Stimulated activated CD4-positive, alpha-beta T cell treated with anti-CD3 and anti-CD28 coated beads, Interleukin-1b, Interleukin-23, amount 100 ng/mL, for 24 hours (primary cell): ENCODE measurements around the gene CTNNA2.

ENCODE experiments used
- DNase-seq, 4 experiments: peaks; one replicate each; pipeline ENCODE4 v3.0.0-alpha.2; 2020; ENCODE audit warnings: low read depth in 4 of 4, low spot score in 1 of 4

The CTNNA2 gene

DNA sequence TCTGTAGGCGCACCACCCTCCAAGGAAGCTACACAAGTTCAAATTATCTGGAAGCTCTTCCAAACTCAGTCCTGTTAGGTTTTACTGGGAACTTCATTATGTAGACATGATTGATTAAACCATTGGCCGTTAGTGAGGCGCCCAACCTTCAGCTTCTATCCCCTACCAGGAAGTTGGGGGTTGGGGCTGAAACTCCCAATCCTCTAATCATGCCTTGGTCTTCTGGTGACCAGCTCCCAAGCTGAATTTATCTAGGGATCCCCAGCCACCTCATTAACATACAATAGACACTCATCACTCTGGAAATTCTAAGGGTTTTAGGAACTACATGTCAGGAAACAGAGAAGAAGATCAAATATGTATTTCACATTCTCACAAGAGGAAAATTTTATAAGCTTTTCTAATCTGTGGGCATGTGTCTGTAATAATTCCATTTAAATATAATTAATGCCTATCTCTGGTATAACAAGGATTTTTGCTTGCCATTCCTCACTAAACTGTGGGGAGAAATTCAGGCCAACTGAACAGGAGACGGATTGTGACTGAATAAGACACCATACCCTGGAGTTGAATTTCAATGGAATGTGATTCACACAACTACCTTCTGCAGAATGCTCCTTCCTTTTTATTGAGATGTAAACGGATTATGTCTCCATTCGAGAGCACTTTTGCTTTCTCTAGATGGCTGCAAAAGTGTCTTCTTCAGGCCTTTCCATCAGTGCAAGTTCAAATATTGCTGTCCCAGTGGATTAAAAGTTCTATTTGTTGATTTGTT, 463.1 kb downstream of the CTNNA2 start:
- DNase-seq = no peak

DNA sequence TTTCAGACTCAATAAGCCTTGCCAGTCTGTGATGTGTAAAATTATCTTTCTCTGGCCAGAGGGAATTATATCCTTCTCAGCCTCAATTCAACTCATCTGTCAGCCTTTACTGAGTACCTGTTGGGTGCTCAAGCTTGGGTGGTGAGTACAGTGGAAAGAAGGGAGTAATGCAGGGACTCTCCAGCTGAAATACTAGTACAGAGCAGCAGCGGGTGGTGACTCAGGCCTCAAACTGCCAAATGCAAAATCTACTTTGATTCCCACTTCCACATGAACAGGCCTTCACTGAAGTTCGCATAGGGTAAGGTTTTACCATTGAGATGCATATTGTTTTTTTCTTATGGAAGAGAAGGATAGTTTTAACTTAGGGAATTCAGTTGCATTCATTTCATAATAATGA, 464.9 kb downstream of the CTNNA2 start:
- DNase-seq = no peak

DNA sequence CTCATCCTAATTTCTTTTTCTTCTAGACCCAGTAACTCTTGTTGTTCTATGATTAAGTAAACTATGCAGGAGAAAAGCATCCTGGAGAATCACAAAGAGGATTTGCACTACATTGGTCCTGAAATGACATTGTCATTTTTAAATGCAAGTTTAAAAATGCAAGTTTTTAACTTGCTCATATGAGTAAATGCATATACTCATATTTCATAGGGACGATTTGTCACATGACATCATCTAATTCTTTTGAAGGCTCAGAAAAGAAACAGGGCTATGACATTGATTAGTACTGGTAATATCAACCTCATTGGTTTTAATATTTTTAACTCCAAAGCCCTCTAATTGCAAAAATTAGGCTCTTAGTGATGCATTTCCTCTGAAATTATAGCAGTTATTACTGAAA, 467.3 kb downstream of the CTNNA2 start:
- DNase-seq = no peak

DNA sequence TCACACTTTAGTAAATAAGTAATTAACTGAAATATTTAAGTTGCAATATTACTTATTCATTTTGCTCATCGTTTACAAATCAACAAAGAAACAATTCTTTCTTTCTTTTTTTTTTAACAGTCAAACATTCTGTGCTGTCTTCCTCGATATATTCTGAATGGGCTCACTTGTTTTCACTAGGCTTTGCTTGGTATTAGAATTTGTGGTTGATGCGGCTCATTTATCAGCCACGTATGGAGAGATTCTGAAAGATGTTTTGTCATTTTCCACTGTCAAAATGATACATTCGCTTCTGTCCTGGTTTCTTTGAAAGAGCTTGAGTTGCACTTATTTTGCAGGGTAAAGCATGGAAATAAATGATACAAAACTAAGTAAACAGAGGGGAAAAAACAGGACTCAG, 468.0 kb downstream of the CTNNA2 start:
- no peak for DNase-seq

DNA sequence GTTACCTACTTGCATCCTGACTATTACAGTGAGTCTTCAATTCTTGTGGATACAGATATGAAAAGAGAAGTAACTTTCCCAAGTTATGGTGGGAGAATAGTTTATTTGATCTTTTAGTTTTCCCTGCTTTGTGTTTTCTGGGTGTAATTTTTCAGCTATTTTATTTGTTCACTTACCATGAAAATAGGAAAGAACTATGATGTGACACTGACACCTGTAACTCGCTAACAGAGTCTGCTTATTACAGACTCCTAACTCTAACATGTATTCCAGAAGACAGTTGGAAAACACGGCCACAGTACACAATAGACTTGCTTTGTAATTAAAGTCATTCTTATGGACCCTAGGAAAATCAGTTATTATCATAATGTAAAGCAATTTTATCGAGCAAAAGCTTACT, 468.5 kb downstream of the CTNNA2 start:
- DNase-seq = no peak

DNA sequence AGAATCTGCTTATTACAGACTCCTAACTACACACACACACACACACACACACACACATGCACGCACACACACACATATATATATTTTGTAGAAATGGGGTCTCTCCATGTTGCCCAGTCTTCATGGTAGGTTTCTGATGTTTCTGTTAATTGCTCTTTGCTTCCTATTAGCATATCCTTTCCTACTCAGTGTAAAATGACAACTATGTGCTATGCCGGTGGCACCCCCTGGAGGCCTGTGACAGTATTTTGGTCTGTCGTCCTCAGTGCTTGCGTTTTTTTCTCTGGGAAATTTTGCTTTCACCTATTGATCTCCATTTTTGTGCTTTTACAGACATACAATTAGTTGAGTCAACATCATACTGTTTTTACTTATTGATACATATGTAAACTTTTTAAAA, 469.6 kb downstream of the CTNNA2 start:
- no peak for DNase-seq

DNA sequence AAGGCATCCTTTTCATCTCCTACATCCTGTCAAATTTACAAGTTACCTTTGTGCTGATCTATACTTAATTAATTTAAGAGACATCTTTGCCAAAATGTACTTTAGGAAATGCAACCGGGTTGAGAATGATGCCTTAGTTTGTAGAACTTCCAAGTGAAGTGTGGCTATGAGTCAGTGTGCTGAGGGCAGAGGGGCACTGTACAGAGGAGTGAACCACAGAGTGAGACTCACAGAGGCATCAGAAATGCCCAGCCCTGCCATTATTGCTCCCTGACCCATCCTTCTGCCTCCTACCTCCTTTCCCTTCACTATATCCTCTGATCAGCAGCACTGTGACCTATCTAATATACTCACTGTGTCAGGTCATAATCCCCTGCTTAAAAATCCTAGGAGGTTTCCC, 471.6 kb downstream of the CTNNA2 start:
- DNase-seq = no peak

DNA sequence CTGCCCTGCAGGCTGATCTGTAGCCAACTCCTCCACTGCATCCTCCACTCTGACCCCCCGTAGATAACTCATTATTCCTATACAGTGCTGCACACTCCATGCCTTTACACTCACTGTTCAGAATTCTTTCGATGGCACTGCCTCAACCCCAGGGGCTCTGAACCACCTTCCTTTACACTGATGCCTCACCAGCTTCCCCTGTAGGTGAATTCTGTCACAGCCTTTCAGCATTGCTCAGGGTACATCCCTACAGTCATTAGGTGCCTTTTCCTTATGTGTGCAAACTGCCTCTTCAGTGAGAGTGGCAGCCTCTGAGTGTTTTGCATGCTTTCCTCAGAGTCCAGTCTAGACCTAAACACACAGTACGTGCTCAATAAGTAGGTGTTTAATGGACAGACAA, 472.3 kb downstream of the CTNNA2 start:
- DNase-seq = no peak

DNA sequence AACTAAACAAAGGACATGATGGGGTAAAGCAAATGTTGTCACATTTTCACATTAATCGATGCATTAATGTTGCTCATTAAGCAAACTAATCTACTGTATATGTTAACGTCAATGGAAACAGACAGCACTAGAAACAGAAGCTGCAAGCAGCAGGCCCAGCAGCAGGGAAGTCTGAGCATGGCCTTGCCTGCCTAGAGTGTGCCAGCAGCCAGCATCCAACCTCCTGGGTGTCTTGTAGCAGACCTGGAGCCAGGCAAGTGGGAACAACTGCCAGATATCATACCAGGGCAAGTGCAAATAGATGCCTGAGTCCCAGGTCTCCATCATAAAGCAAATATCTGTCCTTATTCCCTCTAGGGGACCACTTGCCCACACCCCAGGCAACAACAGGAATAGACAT, 472.7 kb downstream of the CTNNA2 start:
- DNase-seq = no peak

DNA sequence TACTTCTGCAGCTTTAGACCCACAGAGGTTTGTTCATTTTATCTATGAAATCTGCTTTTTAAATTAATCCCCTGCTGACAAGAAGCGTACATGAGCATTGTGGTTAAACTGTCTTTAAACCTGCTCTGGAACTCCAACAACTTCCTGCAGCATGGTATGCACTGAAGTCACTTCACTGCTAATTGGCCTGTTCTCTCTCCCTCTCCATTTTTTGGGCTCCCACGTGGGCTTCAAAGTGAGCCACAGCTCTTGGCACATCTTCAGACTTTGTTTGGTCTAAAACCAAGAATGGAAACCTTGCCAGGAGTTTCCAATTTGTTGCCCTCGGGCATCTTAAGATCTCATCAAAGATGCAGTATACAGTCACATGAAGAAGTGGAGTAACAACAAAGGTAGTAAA, 480.3 kb downstream of the CTNNA2 start:
- no peak for DNase-seq

DNA sequence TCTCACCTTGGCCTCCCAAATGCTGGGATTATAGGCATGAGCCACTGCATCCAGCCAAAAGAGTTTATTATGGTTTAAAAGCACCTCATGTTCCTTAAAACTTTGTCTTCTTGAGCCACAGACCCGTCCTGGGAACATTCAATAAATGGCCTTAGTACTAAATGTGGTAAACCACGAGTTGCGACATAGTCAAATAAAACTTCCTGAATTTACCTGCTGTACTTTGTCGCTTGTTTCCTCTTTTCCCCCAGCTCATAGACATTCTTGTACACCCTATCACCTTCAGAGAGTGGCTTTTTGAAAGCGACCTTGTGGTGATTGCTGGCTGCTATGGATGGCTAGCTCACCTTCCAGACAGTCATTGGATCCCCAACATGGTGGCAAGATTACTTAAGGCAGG, 481.3 kb downstream of the CTNNA2 start:
- no peak for DNase-seq

DNA sequence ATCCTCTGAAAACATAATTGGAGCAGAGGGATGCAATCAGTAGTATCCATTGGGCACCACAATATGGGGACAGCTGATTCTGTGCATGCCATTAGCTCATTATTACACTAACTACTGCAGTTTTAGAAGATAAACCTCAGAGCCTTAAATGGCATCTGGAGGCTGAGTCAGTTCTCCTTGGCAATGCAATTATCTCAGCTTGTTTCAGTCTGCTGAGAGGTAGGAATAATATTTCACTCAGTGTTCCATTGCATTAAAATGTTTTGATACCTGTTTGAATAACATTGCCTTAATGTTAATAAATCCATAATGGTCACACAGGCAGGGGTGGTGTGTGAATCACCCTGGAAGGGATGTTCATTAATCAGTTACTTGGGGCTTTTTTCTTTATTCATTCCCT, 482.1 kb downstream of the CTNNA2 start:
- DNase-seq = no peak

DNA sequence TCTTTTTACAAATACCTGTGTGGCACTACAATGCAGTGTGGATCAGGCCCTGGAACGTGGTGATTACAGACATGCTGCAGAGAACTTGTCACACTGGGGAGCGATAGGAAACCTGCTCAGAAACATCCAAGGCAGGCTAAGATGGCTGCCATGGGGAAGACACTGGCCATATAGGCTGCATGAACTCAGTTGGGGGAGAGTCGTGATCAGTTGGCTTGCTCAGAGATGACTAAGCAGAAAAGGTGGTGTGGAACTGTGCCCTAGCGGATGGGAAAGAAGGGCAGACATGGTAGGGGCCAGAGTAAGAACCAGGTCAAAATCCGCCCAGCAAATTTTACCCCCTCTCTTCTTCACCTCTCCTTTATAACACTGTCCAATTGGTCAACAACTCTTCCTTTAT, 483.9 kb downstream of the CTNNA2 start:
- DNase-seq = no peak

DNA sequence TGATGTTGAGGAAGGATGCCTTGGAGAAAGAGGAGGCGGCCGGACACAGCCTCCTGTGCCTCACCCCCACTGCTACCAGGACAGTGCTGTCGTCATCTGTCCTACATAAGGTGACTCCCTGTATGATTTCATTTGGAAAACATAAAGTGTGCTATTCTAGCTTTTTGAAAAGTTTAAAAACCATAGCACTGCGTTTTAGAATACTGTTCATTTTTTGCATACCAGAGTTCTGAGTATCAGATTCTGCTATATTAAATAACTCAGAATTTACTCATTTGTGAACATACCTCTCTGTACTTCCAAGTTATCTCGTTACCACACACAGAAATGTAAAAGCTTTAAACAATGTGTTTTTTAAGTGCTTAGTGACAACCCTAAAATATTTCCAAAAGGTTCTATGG, 488.9 kb downstream of the CTNNA2 start:
- DNase-seq = no peak

DNA sequence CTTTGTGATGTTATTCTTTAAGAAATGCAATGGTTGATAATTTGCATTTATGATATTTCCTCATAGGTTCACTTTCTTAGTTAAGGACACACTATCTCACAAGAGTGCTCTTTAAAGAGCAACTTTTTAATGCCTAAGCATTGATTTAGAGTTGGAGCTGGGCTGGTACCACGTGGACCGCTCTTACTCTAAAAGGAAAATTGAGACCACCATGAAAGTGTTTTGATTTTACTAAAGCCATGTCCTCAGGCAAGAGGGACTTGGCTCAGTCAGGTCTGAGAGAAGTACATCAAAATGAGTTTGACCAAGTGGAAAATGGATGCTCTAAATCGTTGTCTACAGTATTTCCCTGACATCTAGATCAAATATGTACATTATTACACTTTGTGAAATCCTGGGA, 489.3 kb downstream of the CTNNA2 start:
- no peak for DNase-seq

DNA sequence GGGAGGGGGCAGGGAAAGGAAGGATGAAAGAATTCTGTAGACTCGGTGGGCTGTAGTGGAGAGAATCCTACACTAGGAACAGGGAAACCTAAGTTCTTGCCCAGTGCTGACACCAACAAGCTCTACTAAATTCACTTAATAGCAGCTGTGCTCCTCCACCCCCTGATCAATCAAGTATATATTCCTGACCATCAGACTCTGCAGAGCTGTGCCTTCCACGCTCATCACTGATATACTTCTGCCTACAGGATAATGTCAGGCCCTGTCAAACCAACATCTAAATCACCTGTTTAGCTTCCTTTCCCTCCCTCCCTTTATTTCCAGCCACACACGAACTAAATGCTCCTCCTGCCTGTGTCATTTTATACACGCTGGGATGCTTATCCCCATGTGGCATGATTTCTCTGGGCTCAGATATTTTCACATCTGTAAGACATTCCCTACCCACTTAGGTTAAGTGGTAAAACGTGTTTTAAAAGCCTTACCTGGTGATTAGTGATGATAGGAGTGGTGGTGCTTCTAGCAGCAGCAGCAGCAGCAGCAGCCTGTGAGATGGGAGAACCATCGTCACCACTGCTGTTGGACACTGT, 489.8 kb downstream of the CTNNA2 start:
- no peak for DNase-seq

DNA sequence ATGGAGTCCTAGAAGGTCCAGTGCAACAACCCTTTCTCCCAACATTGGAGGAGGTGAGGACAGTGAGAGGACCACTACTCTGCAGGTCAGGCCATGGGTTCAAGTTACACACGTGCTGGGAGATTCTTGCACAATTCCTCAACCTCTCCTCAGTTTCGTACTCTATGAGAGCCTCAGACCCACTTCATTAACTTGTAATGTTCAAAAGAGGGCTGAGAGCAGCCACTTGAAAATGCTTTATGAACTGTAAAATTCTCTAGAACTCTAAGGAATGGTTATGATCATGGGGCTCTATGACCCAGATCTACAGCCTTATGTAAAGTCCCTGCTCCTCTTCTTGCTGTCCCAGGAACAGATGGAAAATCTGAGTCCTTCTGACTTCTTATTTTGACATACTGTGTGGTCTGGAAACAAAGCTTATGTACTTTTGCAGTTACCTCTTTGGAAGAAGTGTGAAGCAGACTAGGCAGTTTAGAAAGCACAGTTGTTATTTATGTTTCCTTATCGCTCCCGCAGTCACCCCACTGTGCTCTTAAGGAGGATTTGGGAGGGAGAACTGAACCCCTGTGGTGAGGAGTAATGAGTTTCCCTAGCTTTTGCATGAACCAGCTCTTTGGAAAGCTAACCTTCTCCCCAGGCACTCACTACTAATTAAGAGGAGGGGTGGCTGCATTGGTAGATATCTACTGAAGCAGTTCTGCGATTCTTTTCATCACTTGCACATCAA, 495.1 kb downstream of the CTNNA2 start:
- DNase-seq = no peak

DNA sequence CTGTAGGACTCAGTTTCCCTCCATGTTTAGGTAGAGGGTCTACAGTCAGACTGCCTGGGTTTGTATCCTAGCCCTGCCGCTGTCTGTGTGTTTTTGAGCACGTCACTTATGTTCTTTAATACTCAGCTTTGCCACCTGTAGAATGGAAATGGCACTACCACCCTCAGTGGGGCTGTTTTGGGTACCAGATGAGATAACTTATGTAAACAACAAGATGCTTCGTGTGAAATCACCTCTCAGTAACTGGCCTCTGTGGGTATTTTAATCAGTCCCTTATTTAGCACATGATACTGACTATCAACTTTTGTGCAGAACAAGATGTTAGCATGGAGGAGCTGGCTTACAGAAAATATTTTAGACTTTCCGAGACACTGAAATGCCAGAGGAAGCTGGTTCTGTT, 495.7 kb downstream of the CTNNA2 start:
- no peak for DNase-seq

DNA sequence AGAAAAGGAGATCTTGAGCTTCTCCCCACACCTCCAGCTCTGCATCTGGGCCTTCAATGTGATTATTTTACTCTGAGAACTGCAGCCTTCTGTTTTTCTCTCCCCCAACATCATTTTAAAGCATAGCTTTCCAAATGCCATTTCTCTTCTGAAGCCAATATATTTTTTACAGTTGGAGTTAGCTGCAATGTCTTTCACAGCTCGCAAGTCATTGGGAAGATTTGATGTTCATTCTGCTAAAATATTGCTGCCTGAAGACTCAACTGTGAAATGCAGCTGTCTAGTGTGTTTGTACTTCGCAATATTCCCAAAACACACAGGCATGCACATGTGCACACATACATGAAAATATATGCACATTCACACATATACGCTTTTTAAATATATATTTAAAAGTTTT, 496.4 kb downstream of the CTNNA2 start:
- DNase-seq = no peak

DNA sequence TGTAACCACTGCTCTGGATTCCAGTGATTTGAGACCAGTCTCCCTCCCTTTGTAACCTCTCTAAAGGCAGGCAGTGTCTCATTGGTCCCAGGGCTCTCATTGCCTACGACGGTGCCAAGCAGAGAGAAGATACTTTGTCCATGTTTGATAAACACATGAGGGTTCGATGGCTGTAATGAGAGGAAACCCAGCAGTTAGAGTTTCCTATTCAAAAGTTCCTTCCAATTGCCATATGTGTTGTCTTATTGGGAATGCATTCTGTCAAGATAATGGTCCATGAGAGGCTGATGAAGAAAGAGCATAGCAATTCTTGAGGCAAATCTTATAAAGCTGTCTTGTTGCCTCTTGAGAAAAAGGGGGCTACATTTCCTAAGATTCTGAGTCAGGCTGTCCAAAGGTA, 499.2 kb downstream of the CTNNA2 start:
- DNase-seq = no peak

DNA sequence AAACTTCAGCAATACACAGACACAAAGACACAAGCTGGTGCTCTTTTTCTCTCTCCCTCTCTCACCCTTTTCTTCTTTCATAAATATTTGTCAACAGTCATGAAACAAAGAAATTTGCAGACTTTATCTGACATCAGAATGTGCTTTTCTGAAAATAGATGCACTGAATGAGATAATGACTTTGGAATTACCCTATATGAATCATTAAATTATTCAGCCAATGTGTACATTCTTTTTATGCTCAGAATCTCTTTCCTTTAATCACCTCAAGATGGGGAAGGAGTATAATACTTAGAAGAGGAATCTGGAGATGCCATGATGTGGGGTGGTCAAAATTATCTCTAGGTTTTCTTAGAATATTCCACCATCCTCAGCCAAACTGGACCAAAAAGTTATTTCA, 501.8 kb downstream of the CTNNA2 start:
- no peak for DNase-seq

DNA sequence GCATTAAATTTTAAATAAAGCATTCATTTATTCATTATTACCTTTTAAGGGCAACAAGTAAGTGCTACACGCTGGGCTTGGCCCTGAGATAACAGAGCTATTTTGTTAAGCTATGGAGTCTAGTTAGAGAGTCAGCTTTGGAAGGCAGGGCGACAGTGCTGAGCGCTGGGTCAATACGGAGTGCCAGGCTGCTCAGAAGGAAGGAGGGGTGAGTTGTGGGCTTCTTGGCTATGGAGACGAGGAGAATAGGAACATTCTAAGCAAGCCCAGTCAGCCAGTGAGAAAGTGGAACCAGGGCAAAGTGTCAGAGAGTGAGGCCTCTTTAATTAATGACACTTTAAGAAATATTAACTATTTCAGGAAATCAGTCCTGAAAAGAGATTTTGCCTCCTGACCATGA, 503.3 kb downstream of the CTNNA2 start:
- DNase-seq = no peak
